SK-N-SH (cell line): Measurements from ENCODE around the gene TFCP2L1. TPM values are rescaled to one million over a fixed set of nuclear protein-coding genes. Genes with fewer than 3 reads are reported as not detected.

Experiments
- CTCF ChIA-PET: fragments of 300-600, 350-600 bp; formaldehyde crosslinking; extraction: SDS; loops from one replicate; lab custom pipeline; 2021; lab: Yijun Ruan, JAX
- POLR2A ChIA-PET: fragments of 350-600 bp; sonication (Branson Sonifier 250); formaldehyde crosslinking; extraction: SDS; loops from one replicate; lab custom pipeline; 2020; ENCODE audit warnings: antibody characterized with exemption, inconsistent platforms; lab: Yijun Ruan, JAX
- DNase-seq: peaks from one replicate; pipeline ENCODE4 v3.0.0; 2012
- H2AFZ ChIP-seq: fragments of 200-600 bp; sonication (generic); 2 replicates; pipeline ENCODE4 v1.8.1; 2016; ENCODE audit warnings: antibody characterized with exemption, mild to moderate bottlenecking, low read depth
- H3F3A ChIP-seq: fragments of 200-600 bp; sonication (generic); replicated peaks from 2 replicates; pipeline ENCODE3; 2016; ENCODE audit warnings: antibody characterized with exemption, mild to moderate bottlenecking; ENCODE audit not compliant: insufficient read depth
- H3K27ac ChIP-seq, 2 experiments: fragments of 200-500 bp in 1 of 2; fragments of 200-600 bp in 1 of 2; sonication (Bioruptor generic) in 1 of 2; sonication (generic), shearing (Covaris generic) in 1 of 2; 2 replicates each; pipeline versions ENCODE4 v1.5.1 to v1.6.1; 2014 to 2016; ENCODE audit warnings: low read depth in 2 of 2, inconsistent platforms in 1 of 2, low read length in 1 of 2, mild to moderate bottlenecking in 1 of 2, mixed read lengths in 1 of 2
- H3K27me3 ChIP-seq: fragments of 200-600 bp; sonication (generic), shearing (Covaris generic); 2 replicates; pipeline ENCODE4 v1.6.1; 2016; ENCODE audit warnings: mixed run types; ENCODE audit not compliant: insufficient read depth
- H3K36me3 ChIP-seq, 2 experiments: fragments of 200-500 bp in 1 of 2; fragments of 200-600 bp in 1 of 2; sonication (Bioruptor generic) in 1 of 2; sonication (generic) in 1 of 2; replicated peaks in 1 of 2; 2 replicates each; pipeline versions ENCODE3 to v1.5.1; 2014 to 2016; ENCODE audit warnings: low read length in 1 of 2, mild to moderate bottlenecking in 1 of 2; ENCODE audit not compliant: insufficient read depth in 2 of 2, control insufficient read depth in 1 of 2
- H3K4me1 ChIP-seq, 2 experiments: fragments of 200-500 bp in 1 of 2; fragments of 200-600 bp in 1 of 2; sonication (Bioruptor generic) in 1 of 2; sonication (generic), shearing (Covaris generic) in 1 of 2; 2 replicates each; pipeline versions ENCODE4 v1.5.1 to v1.6.1; 2014 to 2016; ENCODE audit warnings: low read depth in 1 of 2, low read length in 1 of 2, mixed run types in 1 of 2; ENCODE audit not compliant: insufficient read depth in 2 of 2, control insufficient read depth in 1 of 2
- H3K4me2 ChIP-seq: fragments of 200-600 bp; sonication (generic), shearing (Covaris generic); 2 replicates; pipeline ENCODE4 v1.6.1; 2017; ENCODE audit warnings: mixed run types
- H3K4me3 ChIP-seq, 2 experiments: fragments of 200-500 bp in 1 of 2; fragments of 200-600 bp in 1 of 2; sonication (Bioruptor generic) in 1 of 2; sonication (generic), shearing (Covaris generic) in 1 of 2; 2 replicates each; pipeline versions ENCODE4 v1.5.1 to v1.8.1; 2014 to 2016; ENCODE audit warnings: low read depth in 2 of 2, inconsistent platforms in 1 of 2, low read length in 1 of 2, mild to moderate bottlenecking in 1 of 2, mixed read lengths in 1 of 2, moderate library complexity in 1 of 2
- H3K79me2 ChIP-seq: fragments of 200-600 bp; sonication (generic); 2 replicates; pipeline ENCODE4 v1.8.1; 2017; ENCODE audit warnings: mild to moderate bottlenecking; ENCODE audit not compliant: insufficient read depth
- H3K9ac ChIP-seq: fragments of 200-600 bp; sonication (generic); 2 replicates; pipeline ENCODE4 v1.6.1; 2017; ENCODE audit warnings: mixed run types
- H3K9me2 ChIP-seq: fragments of 200-600 bp; sonication (generic); 2 replicates; pipeline ENCODE4 v1.6.1; 2017; ENCODE audit warnings: mixed run types
- H3K9me3 ChIP-seq: fragments of 200-600 bp; sonication (generic); 2 replicates; pipeline ENCODE4 v1.6.1; 2017; ENCODE audit warnings: mixed run types, mild to moderate bottlenecking, moderate library complexity
- H4K20me1 ChIP-seq: fragments of 200-600 bp; sonication (generic); 2 replicates; pipeline ENCODE4 v1.6.1; 2017; ENCODE audit warnings: mild to moderate bottlenecking, mixed run types; ENCODE audit not compliant: insufficient read depth
- CHD2 ChIP-seq: fragments of 150-350 bp; IDR thresholded peaks from 2 replicates; pipeline ENCODE4 v1.6.1; 2018; ENCODE audit warnings: low read length; ENCODE audit not compliant: partially characterized antibody
- EZH2phosphoT487 ChIP-seq: fragments of 200-600 bp; sonication (generic); IDR thresholded peaks from 2 replicates; pipeline ENCODE4 v1.6.1; 2017; ENCODE audit warnings: low read depth, mixed run types, mild to moderate bottlenecking, antibody characterized with exemption, moderate library complexity, borderline replicate concordance
- MAX ChIP-seq: IDR thresholded peaks from 2 replicates; pipeline ENCODE4 v1.4.0; 2012; ENCODE audit warnings: low read depth
- MEF2A ChIP-seq: IDR thresholded peaks from 2 replicates; pipeline ENCODE4 v1.4.0; 2012; ENCODE audit warnings: low read depth, borderline replicate concordance
- MXI1 ChIP-seq: IDR thresholded peaks from 2 replicates; pipeline ENCODE4 v1.6.1; 2012; ENCODE audit warnings: mild to moderate bottlenecking, low read depth, low read length, improper control_type of control experiment
- PBX3 ChIP-seq: IDR thresholded peaks from 2 replicates; pipeline ENCODE4; 2012
- RFX5 ChIP-seq: IDR thresholded peaks from 2 replicates; pipeline ENCODE4 v1.6.1; 2012; ENCODE audit warnings: mild to moderate bottlenecking, improper control_type of control experiment, low read length
- TAF1 ChIP-seq: IDR thresholded peaks from 2 replicates; pipeline ENCODE4 v1.6.1; 2012; ENCODE audit warnings: low read depth, mild to moderate bottlenecking, low read length, moderate library complexity, borderline replicate concordance
- USF1 ChIP-seq: IDR thresholded peaks from 2 replicates; pipeline ENCODE4 v1.4.0; 2012; ENCODE audit warnings: low read depth, borderline replicate concordance
- YY1 ChIP-seq: IDR thresholded peaks from 2 replicates; pipeline ENCODE4 v1.4.0; 2012; ENCODE audit warnings: low read depth, mild to moderate bottlenecking
- ZBTB33 ChIP-seq: IDR thresholded peaks from 2 replicates; pipeline ENCODE4 v1.4.0; 2012; ENCODE audit warnings: low read depth, borderline replicate concordance
- WGBS: methylation state at CpG from one replicate; pipeline ENCODE4 v1.1.6; 2017; ENCODE audit warnings: low lambda C conversion rate; 5-methylcytosine and 5-hydroxymethylcytosine counted together
- polyA plus RNA-seq, 3 experiments: library from polyadenylated mRNA; depleted of rRNA; stranded (reverse); fragments of >200 nt; gene quantifications; 2 replicates each; pipeline ENCODE4 v1.2.3, GENCODE V29; 2012

The TFCP2L1 gene
- polyA plus RNA-seq, 1 of the 3 experiments (the other 2 are of a cell fraction), result not detected

GRCh38 chr2:121200011-121200347, 85.0 kb downstream of the TFCP2L1 start:
- H3K9me2 ChIP-seq, result no peaks in the 10 kb centered on the region
- POLR2A ChIA-PET, result no interaction called here
- H3K9me3 ChIP-seq, result no peaks in the 10 kb centered on the region
- no peaks in the 10 kb centered on the region for H4K20me1 ChIP-seq
- no peaks in the 10 kb centered on the region for H3K27me3 ChIP-seq
- no peak overlapping the region for H3K9ac ChIP-seq
- no peak overlapping the region for H3K27ac ChIP-seq
- DNase-seq, result no peak
- no peaks in the 10 kb centered on the region for H3F3A ChIP-seq
- H3K36me3 ChIP-seq, result no peaks in the 10 kb centered on the region
- no peak overlapping the region for H2AFZ ChIP-seq
- TF ChIP-seq CHD2 (no peak), MAX (no peak)
- H3K4me2 ChIP-seq, result no peak overlapping the region
- CTCF ChIA-PET, result interaction anchor here (0.8 kb wide), 1 partner anchor 9 kb away, joined by 3 read pairs; no protein-coding TSS in a partner anchor
- no peak overlapping the region for H3K4me3 ChIP-seq
- no peaks in the 10 kb centered on the region for H3K79me2 ChIP-seq
- 59% methylated on average over 6 of the region's 8 CpGs for whole genome bisulfite sequencing
- peaks cover 0 to under 1% of the 10 kb centered on the region in 2 experiments; a peak in 1 of 4 replicates for H3K4me1 ChIP-seq

- ChIA-PET CTCF (no interaction called here), POLR2A (no interaction called here)
- 54% methylated on average over 10 of the region's 10 CpGs for WGBS
- no peak for DNase-seq
- no peak overlapping the region for H3K4me2 ChIP-seq
- no peaks in the 10 kb centered on the region for H3K79me2 ChIP-seq
- no peaks in the 10 kb centered on the region for H3K9me2 ChIP-seq
- no peak overlapping the region for H3K9ac ChIP-seq
- H3F3A ChIP-seq, result no peaks in the 10 kb centered on the region
- H3K9me3 ChIP-seq, result no peaks in the 10 kb centered on the region
- TF ChIP-seq TAF1 (no peak), EZH2phosphoT487 (no peak), ZBTB33 (no peak)
- H3K36me3 ChIP-seq, result no peaks in the 10 kb centered on the region
- H4K20me1 ChIP-seq, result no peaks in the 10 kb centered on the region
- H3K4me3 ChIP-seq, result no peak overlapping the region
- H2AFZ ChIP-seq, result no peak overlapping the region
- H3K4me1 ChIP-seq, result peaks cover 0 to 6% of the 10 kb centered on the region in 2 experiments; a peak in 1 of 4 replicates
- H3K27ac ChIP-seq, result no peak overlapping the region
- no peaks in the 10 kb centered on the region for H3K27me3 ChIP-seq
Measured at GRCh38 chr2:121199281-121200010, 85.6 kb downstream of the TFCP2L1 start.

GRCh38 chr2:121197369-121198091, 87.5 kb downstream of the TFCP2L1 start:
- H3K4me3 ChIP-seq, result no peak overlapping the region
- no peaks in the 10 kb centered on the region for H3K27me3 ChIP-seq
- TF ChIP-seq PBX3 (no peak), USF1 (no peak), MEF2A (no peak), ZBTB33 (no peak), YY1 (no peak), RFX5 (no peak), MXI1 (no peak)
- no peaks in the 10 kb centered on the region for H3K36me3 ChIP-seq
- no peak for DNase-seq
- POLR2A ChIA-PET, result no interaction called here
- CTCF ChIA-PET, result interaction anchor here (1.0 kb wide), 1 partner anchor 11 kb away, joined by 3 read pairs; no protein-coding TSS in a partner anchor
- no peak overlapping the region for H3K9ac ChIP-seq
- H3F3A ChIP-seq, result no peaks in the 10 kb centered on the region
- WGBS, result 66% methylated on average over 16 of the region's 19 CpGs
- no peak overlapping the region for H3K27ac ChIP-seq
- no peaks in the 10 kb centered on the region for H3K9me2 ChIP-seq
- H4K20me1 ChIP-seq, result no peaks in the 10 kb centered on the region
- no peaks in the 10 kb centered on the region for H3K79me2 ChIP-seq
- H2AFZ ChIP-seq, result no peak overlapping the region
- no peak overlapping the region for H3K4me2 ChIP-seq
- peaks cover 0 to 7% of the 10 kb centered on the region in 2 experiments; a peak in 1 of 4 replicates for H3K4me1 ChIP-seq
- no peaks in the 10 kb centered on the region for H3K9me3 ChIP-seq
